WTC11 (cell line): ENCODE data around the gene EFCAB12. TPM values are rescaled to one million over a fixed set of nuclear protein-coding genes. Genes with fewer than 3 reads are reported as not detected.

Experiments
- ATAC-seq: fragments of 200-7000 bp; cut with Tn5 transposase; 2 replicates; pipeline ENCODE4 v1.10.0; 2021; ENCODE audit warnings: mild to moderate bottlenecking, moderate library complexity
- Bru-seq: library from RNA; stranded (reverse); fragments of 400-500 nt; gene quantifications from one replicate; lab custom pipeline; 2021; lab: Mats Ljungman, UMichigan
- CTCF ChIA-PET: fragments of 300-600 bp; sonication (Branson Sonifier 250); formaldehyde crosslinking; loops from one replicate; lab custom pipeline; 2021; ENCODE audit warnings: antibody characterized with exemption; lab: Charles Lee
- POLR2A ChIA-PET: fragments of 350-600 bp; sonication (Branson Sonifier 250); formaldehyde crosslinking; loops from one replicate; lab custom pipeline; 2021; ENCODE audit warnings: antibody characterized with exemption; lab: Charles Lee
- DNase-seq: peaks from one replicate; pipeline ENCODE4 v3.0.0; 2021; ENCODE audit warnings: low spot score
- H3K27ac Mint-ChIP-seq: 2 replicates; pipeline ENCODE4 v1.8.0; 2021; ENCODE audit warnings: mixed read lengths
- H3K27me3 Mint-ChIP-seq: 2 replicates; pipeline ENCODE4 v1.8.0; 2021; ENCODE audit warnings: low read depth, mild to moderate bottlenecking, moderate library complexity, mixed read lengths
- H3K36me3 Mint-ChIP-seq: 2 replicates; pipeline ENCODE4 v1.8.0; 2021; ENCODE audit warnings: mixed read lengths
- H3K4me1 Mint-ChIP-seq: 2 replicates; pipeline ENCODE4 v1.8.0; 2022; ENCODE audit warnings: mixed read lengths
- H3K4me3 Mint-ChIP-seq: 2 replicates; pipeline ENCODE4 v1.8.0; 2021; ENCODE audit warnings: mild to moderate bottlenecking, moderate library complexity, mixed read lengths
- H3K9me3 Mint-ChIP-seq: 2 replicates; pipeline ENCODE4 v1.8.0; 2021; ENCODE audit warnings: mixed read lengths
- CBFB ChIP-seq: sonication (generic); formaldehyde crosslinking; IDR thresholded peaks from 2 replicates; pipeline ENCODE4 v1.8.1; 2022; ENCODE audit warnings: mild to moderate bottlenecking, low read depth, missing genetic modification reagents
- EMX1 ChIP-seq: fragments of 250-450 bp; sonication (Bioruptor Pico); IDR thresholded peaks from 2 replicates; pipeline ENCODE4 v1.8.0; 2021; ENCODE audit warnings: mild to moderate bottlenecking
- ESRRA ChIP-seq: sonication (generic); formaldehyde crosslinking; IDR thresholded peaks from 2 replicates; pipeline ENCODE4 v1.8.1; 2022; ENCODE audit warnings: mild to moderate bottlenecking, missing genetic modification reagents, borderline replicate concordance
- FOXK1 ChIP-seq: sonication (generic); formaldehyde crosslinking; IDR thresholded peaks from 2 replicates; pipeline ENCODE4 v1.8.0; 2022; ENCODE audit warnings: mild to moderate bottlenecking, moderate library complexity, missing genetic modification reagents
- FOXP1 ChIP-seq: sonication (generic); formaldehyde crosslinking; IDR thresholded peaks from 2 replicates; pipeline ENCODE4 v1.8.0; 2022; ENCODE audit warnings: missing genetic modification reagents, mild to moderate bottlenecking, moderate library complexity, borderline replicate concordance
- GRHL2 ChIP-seq: fragments of 250-450 bp; sonication (Bioruptor Pico); IDR thresholded peaks from 2 replicates; pipeline ENCODE4 v1.8.0; 2022; ENCODE audit warnings: mild to moderate bottlenecking, moderate library complexity; ENCODE audit not compliant: insufficient replicate concordance, severe bottlenecking
- KAT7 ChIP-seq: sonication (generic); formaldehyde crosslinking; IDR thresholded peaks from 2 replicates; pipeline ENCODE4 v1.8.1; 2023; ENCODE audit warnings: missing genetic modification reagents, mild to moderate bottlenecking, borderline replicate concordance
- MAX ChIP-seq: sonication (generic); formaldehyde crosslinking; IDR thresholded peaks from 2 replicates; pipeline ENCODE4 v1.8.0; 2022; ENCODE audit warnings: mild to moderate bottlenecking, missing genetic modification reagents
- NFATC4 ChIP-seq: fragments of 250-450 bp; sonication (Bioruptor Pico); IDR thresholded peaks from 2 replicates; pipeline ENCODE4 v1.9.0; 2021; ENCODE audit warnings: mild to moderate bottlenecking
- NFYB ChIP-seq: sonication (generic); formaldehyde crosslinking; conservative IDR thresholded peaks from 2 replicates; pipeline ENCODE4 v1.8.0; 2022; ENCODE audit warnings: low read depth, missing genetic modification reagents
- NR3C1 ChIP-seq: sonication (generic); formaldehyde crosslinking; conservative IDR thresholded peaks from 2 replicates; pipeline ENCODE4 v1.8.1; 2023; ENCODE audit warnings: low read depth, mild to moderate bottlenecking, missing genetic modification reagents
- OVOL2 ChIP-seq: fragments of 250-450 bp; sonication (Bioruptor Pico); IDR thresholded peaks from 2 replicates; pipeline ENCODE4 v1.9.0; 2021; ENCODE audit warnings: mild to moderate bottlenecking, borderline replicate concordance
- PRDM15 ChIP-seq: sonication (generic); formaldehyde crosslinking; IDR thresholded peaks from 2 replicates; pipeline ENCODE4 v1.8.0; 2022; ENCODE audit warnings: missing genetic modification reagents
- SOX15 ChIP-seq: fragments of 250-450 bp; sonication (Bioruptor Pico); IDR thresholded peaks from 2 replicates; pipeline ENCODE4 v1.9.0; 2021; ENCODE audit warnings: mild to moderate bottlenecking
- SP1 ChIP-seq: sonication (generic); formaldehyde crosslinking; conservative IDR thresholded peaks from 2 replicates; pipeline ENCODE4 v1.8.1; 2022; ENCODE audit warnings: missing genetic modification reagents
- USF1 ChIP-seq: sonication (generic); formaldehyde crosslinking; IDR thresholded peaks from 2 replicates; pipeline ENCODE4 v1.8.0; 2022; ENCODE audit warnings: mild to moderate bottlenecking, missing genetic modification reagents
- USF2 ChIP-seq: sonication (generic); formaldehyde crosslinking; IDR thresholded peaks from 2 replicates; pipeline ENCODE4 v1.8.1; 2023; ENCODE audit warnings: mild to moderate bottlenecking, missing genetic modification reagents, moderate library complexity
- ZNF317 ChIP-seq: sonication (generic); formaldehyde crosslinking; IDR thresholded peaks from 2 replicates; pipeline ENCODE4 v1.8.1; 2023; ENCODE audit warnings: low read depth, mild to moderate bottlenecking, moderate library complexity, missing genetic modification reagents, borderline replicate concordance
- ZNF416 ChIP-seq: fragments of 250-450 bp; sonication (Bioruptor Pico); IDR thresholded peaks from 2 replicates; pipeline ENCODE4 v1.9.0; 2021; ENCODE audit warnings: mild to moderate bottlenecking, inconsistent platforms
- long read RNA-seq, 3 experiments: library from RNA in 1 of 3; library from capped mRNA in 1 of 3; library from polyadenylated mRNA in 1 of 3; unstranded in 2 of 3; stranded (forward) in 1 of 3; transcript quantifications; one replicate each; pipeline ENCODE4 v2.0.0, GENCODE V29; 2021
- total RNA-seq: library from RNA; stranded (reverse); gene quantifications from 3 replicates; pipeline ENCODE4 v1.2.3, GENCODE V29; 2021
- TF ChIP-seq, protein P1 (sequence below): sonication (generic); formaldehyde crosslinking; conservative IDR thresholded peaks from 2 replicates; pipeline ENCODE4 v1.8.1; 2022; ENCODE audit warnings: mild to moderate bottlenecking, missing genetic modification reagents
- TF ChIP-seq, protein P2 (sequence below): sonication (generic); formaldehyde crosslinking; IDR thresholded peaks from 2 replicates; pipeline ENCODE4 v1.8.1; 2022; ENCODE audit warnings: mild to moderate bottlenecking, moderate library complexity, missing genetic modification reagents

EFCAB12 gene
- total RNA-seq (0.16 to 0.34 TPM (median 0.20 TPM) in 3 replicates), Bru-seq, nascent RNA (percentile 15 among the genes with signal in this experiment)
- long read RNA-seq, experiment 1, partial matches to known transcripts = 1 of 1 reads
- long read RNA-seq, experiment 1, other reads (novel, unspliced or antisense) = 0 of 1 reads
- long read RNA-seq, experiment 2 = 0 reads
- long read RNA-seq, experiment 3 = 0 reads

DNA sequence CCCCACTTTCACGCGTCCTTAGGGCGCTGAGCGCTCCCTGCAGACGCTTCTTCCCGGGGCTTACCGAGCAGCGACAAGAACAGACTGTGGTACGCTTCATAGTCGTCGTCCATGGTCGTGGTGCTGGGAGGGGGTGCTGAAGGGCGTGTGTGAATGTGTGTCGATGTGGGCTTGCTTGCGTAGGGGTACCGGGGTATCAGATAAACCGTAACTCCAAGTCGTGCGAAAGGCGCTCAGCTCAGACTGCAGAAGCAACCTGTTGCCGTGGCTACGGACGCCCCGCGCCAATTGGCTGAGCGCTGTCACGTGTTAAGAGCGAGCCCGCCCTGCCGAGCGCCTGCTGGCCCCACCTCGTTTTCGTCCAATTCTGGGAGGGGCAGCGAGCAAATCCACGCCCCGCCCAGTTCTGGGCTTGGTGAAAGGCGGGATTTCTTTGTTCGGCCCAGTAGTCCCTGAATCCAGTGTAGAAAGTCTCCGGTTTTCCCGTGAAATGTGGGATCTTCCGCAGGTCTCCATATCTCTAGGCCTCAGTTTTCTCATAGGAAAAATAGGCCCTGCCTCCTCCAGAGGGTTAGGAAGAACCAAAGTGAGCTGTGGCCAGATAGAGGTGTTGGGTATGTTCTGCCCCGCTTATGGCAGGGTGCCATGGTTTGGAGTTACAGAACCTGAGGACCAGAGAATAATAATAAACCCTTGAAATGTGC is at the start of gene EFCAB12:
EFCAB12 (minus strand) TSS at position 261 of the 704 bp plus-strand sequence; CDS start at position 113, 148 bp downstream.
- Mint-ChIP-seq H3K36me3 (peaks cover 24% of the 10 kb centered on the region), H3K9me3 (no peaks in the 10 kb centered on the region)
- TF ChIP-seq USF2 (CRISPR knock-in tag) = peak; percentile 96
- no peak for TF ChIP-seq ESRRA
- no peak for TF ChIP-seq CBFB (CRISPR knock-in tag)
- TF ChIP-seq, protein P1, sequence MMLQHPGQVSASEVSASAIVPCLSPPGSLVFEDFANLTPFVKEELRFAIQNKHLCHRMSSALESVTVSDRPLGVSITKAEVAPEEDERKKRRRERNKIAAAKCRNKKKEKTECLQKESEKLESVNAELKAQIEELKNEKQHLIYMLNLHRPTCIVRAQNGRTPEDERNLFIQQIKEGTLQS (CRISPR knock-in tag) = no peak
- TF ChIP-seq, protein P2, sequence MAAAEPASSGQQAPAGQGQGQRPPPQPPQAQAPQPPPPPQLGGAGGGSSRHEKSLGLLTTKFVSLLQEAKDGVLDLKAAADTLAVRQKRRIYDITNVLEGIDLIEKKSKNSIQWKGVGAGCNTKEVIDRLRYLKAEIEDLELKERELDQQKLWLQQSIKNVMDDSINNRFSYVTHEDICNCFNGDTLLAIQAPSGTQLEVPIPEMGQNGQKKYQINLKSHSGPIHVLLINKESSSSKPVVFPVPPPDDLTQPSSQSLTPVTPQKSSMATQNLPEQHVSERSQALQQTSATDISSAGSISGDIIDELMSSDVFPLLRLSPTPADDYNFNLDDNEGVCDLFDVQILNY = 0 out of 2 replicates have a peak, but pooled peaks have one; percentile 56
- 0 out of 2 replicates have a peak, but pooled peaks have one; percentile 79 for TF ChIP-seq ZNF416 (CRISPR knock-in tag)
- TF ChIP-seq SP1 (CRISPR knock-in tag) = peak; percentile 65
- TF ChIP-seq KAT7 (CRISPR knock-in tag) = no peak
- TF ChIP-seq MAX (CRISPR knock-in tag) = peak; percentile 45; the same call in 1 of the 2 replicates
- peak; percentile 93 for TF ChIP-seq NFYB (CRISPR knock-in tag)
- peak; percentile 95 for TF ChIP-seq USF1 (CRISPR knock-in tag)
- TF ChIP-seq ZNF317 (CRISPR knock-in tag) = no peak
- TF ChIP-seq SOX15 (CRISPR knock-in tag) = no peak
- TF ChIP-seq FOXK1 (CRISPR knock-in tag) = no peak
- TF ChIP-seq EMX1 (CRISPR knock-in tag) = no peak
- TF ChIP-seq NR3C1 (CRISPR knock-in tag) = no peak
- TF ChIP-seq FOXP1 (CRISPR knock-in tag) = peak; percentile 41; the same call in 1 of the 2 replicates
- TF ChIP-seq GRHL2 (CRISPR knock-in tag) = no peak
- no peak for TF ChIP-seq PRDM15 (CRISPR knock-in tag)
- no peak for TF ChIP-seq OVOL2 (CRISPR knock-in tag)
- peak; percentile 77; the same call in 1 of the 2 replicates for TF ChIP-seq NFATC4 (CRISPR knock-in tag)
- TF ChIP-seq, all 79 proteins: peak for 9
- Mint-ChIP-seq H3K27me3 (peaks cover 18% of the 10 kb centered on the region), H3K4me3 (peak within 1 kb of the TSS; percentile 78), H3K4me1 (peaks cover 47% of the 10 kb centered on the region), H3K27ac (peak within 1 kb of the TSS; percentile 91)
- peak; percentile 86 for ATAC-seq
- peak; percentile 97 for DNase-seq
- POLR2A ChIA-PET = interaction anchor here (0.5 to 0.9 kb wide), 2 partner anchors 10 kb away, joined by 3 read pairs; no protein-coding TSS in a partner anchor
- CTCF ChIA-PET = interaction anchor here (1.1 to 2.4 kb wide), 6 partner anchors 10 to 100 kb away, joined by 3 to 18 read pairs (median 5); no protein-coding TSS in a partner anchor
